ENCODE measurements around the gene ETFBKMT. TPM values are rescaled to one million over a fixed set of nuclear protein-coding genes. Genes with fewer than 3 reads are reported as not detected.

ETFBKMT gene
- total RNA-seq, 1 experiment from 2014 or later, result 2.0 TPM

GRCh38 chr12:31655792-31656191 lies 3.7 kb upstream of the ETFBKMT start:
- POLR2A ChIA-PET, result no interaction called here
- TF ChIP-seq NR3C1 (CRISPR knock-in tag; conservative IDR thresholded peaks at IDR 0.05; ENCODE audit: low read depth) (no peak), ZNF121 (CRISPR knock-in tag; IDR thresholded peaks at IDR 0.05) (no peak), ZBTB43 (CRISPR knock-in tag; IDR thresholded peaks at IDR 0.05) (no peak), ERG (CRISPR knock-in tag; IDR thresholded peaks at IDR 0.05) (no peak), JUN (CRISPR knock-in tag; IDR thresholded peaks at IDR 0.05) (no peak), EMX1 (CRISPR knock-in tag; IDR thresholded peaks at IDR 0.05) (no peak), ZNF232 (CRISPR knock-in tag; IDR thresholded peaks at IDR 0.05) (no peak), ZNF532 (CRISPR knock-in tag; IDR thresholded peaks at IDR 0.05; ENCODE audit: borderline replicate concordance) (no peak), ATF1 (CRISPR knock-in tag; IDR thresholded peaks at IDR 0.05) (no peak), ATF2 (CRISPR knock-in tag; IDR thresholded peaks at IDR 0.05; ENCODE audit: borderline replicate concordance, low read depth) (no peak), ZBTB21 (CRISPR knock-in tag; IDR thresholded peaks at IDR 0.05; ENCODE audit: borderline replicate concordance) (no peak), ETV6 (CRISPR knock-in tag; IDR thresholded peaks at IDR 0.05) (no peak), ZNF317 (CRISPR knock-in tag; IDR thresholded peaks at IDR 0.05; ENCODE audit: borderline replicate concordance, low read depth) (no peak), ZNF263 (CRISPR knock-in tag; IDR thresholded peaks at IDR 0.05; ENCODE audit: low read depth) (no peak), SMAD4 (CRISPR knock-in tag; IDR thresholded peaks at IDR 0.05) (no peak), PRRX2 (CRISPR knock-in tag; IDR thresholded peaks at IDR 0.05) (no peak)
- TF ChIP-seq, protein P1, sequence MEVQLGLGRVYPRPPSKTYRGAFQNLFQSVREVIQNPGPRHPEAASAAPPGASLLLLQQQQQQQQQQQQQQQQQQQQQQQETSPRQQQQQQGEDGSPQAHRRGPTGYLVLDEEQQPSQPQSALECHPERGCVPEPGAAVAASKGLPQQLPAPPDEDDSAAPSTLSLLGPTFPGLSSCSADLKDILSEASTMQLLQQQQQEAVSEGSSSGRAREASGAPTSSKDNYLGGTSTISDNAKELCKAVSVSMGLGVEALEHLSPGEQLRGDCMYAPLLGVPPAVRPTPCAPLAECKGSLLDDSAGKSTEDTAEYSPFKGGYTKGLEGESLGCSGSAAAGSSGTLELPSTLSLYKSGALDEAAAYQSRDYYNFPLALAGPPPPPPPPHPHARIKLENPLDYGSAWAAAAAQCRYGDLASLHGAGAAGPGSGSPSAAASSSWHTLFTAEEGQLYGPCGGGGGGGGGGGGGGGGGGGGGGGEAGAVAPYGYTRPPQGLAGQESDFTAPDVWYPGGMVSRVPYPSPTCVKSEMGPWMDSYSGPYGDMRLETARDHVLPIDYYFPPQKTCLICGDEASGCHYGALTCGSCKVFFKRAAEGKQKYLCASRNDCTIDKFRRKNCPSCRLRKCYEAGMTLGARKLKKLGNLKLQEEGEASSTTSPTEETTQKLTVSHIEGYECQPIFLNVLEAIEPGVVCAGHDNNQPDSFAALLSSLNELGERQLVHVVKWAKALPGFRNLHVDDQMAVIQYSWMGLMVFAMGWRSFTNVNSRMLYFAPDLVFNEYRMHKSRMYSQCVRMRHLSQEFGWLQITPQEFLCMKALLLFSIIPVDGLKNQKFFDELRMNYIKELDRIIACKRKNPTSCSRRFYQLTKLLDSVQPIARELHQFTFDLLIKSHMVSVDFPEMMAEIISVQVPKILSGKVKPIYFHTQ (CRISPR knock-in tag; IDR thresholded peaks at IDR 0.05), result no peak
- TF ChIP-seq, protein P2, sequence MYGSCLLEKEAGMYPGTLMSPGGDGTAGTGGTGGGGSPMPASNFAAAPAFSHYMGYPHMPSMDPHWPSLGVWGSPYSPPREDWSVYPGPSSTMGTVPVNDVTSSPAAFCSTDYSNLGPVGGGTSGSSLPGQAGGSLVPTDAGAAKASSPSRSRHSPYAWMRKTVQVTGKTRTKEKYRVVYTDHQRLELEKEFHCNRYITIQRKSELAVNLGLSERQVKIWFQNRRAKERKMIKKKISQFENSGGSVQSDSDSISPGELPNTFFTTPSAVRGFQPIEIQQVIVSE (CRISPR knock-in tag; IDR thresholded peaks at IDR 0.05; ENCODE audit: borderline replicate concordance), result no peak
- ATAC-seq, result no peak
- no peak for DNase-seq (ENCODE audit: low spot score)
- Mint-ChIP-seq H3K9me3 (no peaks in the 10 kb centered on the region), H3K27me3 (ENCODE audit: low read depth) (no peaks in the 10 kb centered on the region), H3K4me3 (no peak overlapping the region), H3K27ac (no peak overlapping the region), H3K4me1 (peaks cover 10% of the 10 kb centered on the region), H3K36me3 (no peaks in the 10 kb centered on the region)
- CTCF ChIA-PET, result no interaction called here

All from WTC11 (cell line).